Pulmonary artery endothelial cell (primary cell): ENCODE results near the gene COX5B. TPM values are rescaled to one million over a fixed set of nuclear protein-coding genes. Genes with fewer than 3 reads are reported as not detected.
"Not testable (repeated sequence)": the region's sequence is repeated elsewhere in the genome, so short reads cannot be mapped to it uniquely, and the experiment has no call there.

Source experiments
- DNase-seq: peaks from one replicate; pipeline ENCODE4 v3.0.0-alpha.2; 2011; ENCODE audit warnings: low read depth, low spot score
- total RNA-seq: library from RNA; depleted of rRNA; stranded (reverse); fragments of >200 nt; gene quantifications from 2 replicates; pipeline ENCODE4 v1.2.3, GENCODE V29; 2014

COX5B gene, protein sequence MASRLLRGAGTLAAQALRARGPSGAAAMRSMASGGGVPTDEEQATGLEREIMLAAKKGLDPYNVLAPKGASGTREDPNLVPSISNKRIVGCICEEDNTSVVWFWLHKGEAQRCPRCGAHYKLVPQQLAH
- total RNA-seq: 219 and 270 TPM in 2 replicates

GRCh38 chr2:97645695-97646629 is at the start of gene COX5B:
Gene COX5B (plus strand): TSS chr2:97646062. CDS start chr2:97646087, 25 bp downstream.
- peak; percentile 89 for DNase-seq

- not testable (repeated sequence) for DNase-seq
Observed at GRCh38 chr2:97596180-97596579, 49.7 kb upstream of the COX5B start.

GRCh38 chr2:97601537-97601936 is 44.3 kb upstream of the COX5B start:
- not testable (repeated sequence) for DNase-seq

DNA sequence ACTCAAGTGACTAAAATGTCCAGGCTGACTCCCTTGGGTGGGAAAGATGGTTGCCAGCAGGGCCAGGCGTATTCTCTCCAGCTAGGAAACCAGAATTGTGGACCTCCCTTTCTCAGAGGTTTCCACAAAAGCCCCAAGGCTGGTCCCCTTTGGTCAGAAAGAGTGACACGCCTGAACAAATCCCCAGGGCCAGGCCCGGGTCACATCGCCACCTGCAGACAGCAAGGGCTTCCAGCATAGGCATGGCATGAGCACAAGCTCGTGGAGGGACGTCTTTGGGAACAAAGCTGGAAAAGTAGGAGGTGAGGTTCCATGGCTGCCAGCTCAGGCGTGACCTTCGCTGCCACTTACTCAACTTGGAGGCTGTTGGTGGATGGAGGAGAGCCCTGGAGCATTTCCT is 40.8 kb upstream of the COX5B start:
- DNase-seq: not testable (repeated sequence)

GRCh38 chr2:97605524-97606339 is 40.1 kb upstream of the COX5B start:
- not testable (repeated sequence) for DNase-seq

- DNase-seq: not testable (repeated sequence)
Observed at GRCh38 chr2:97608745-97609144, 37.1 kb upstream of the COX5B start.

GRCh38 chr2:97611895-97612294 is 34.0 kb upstream of the COX5B start:
- DNase-seq: not testable (repeated sequence)

DNA sequence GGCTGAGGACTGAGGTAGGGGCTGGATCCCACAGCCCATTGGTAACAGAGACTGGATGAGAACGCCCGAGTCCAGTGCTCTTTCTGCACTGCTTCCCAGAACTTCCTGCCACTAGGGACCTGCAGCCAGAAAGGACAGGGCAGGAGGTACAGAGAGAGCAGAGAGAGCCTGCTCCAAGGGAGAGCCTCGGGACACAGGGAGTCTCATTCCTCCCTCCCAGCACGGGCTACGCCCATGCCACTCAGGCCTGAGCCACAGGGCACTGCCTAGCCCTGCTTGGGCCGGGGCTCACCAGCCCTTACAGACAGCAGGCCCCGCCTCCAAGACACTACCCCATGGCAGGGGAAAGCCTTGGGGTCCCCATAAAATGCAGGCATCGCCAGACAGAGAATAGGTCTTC is 30.1 kb upstream of the COX5B start:
- DNase-seq: not testable (repeated sequence)

DNA sequence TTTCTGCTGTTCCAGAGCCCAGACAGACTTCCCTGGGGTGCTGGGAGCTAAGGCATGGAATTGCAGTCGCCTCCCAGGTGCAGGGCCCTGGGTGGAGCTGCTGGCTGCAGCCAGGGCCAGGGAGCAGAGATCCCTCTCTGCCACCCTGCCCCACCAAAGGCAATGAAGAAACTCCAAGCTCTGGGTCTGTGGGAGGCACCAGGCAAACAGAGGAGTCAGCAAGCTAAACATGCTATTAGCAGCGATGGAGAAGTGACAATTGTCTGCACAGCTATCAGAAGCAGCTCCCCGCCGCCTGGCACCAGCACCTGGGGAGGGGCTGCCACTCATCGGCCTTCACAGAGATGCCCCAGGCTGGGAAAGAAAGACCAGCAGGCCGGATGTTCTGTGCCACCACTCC is 28.0 kb upstream of the COX5B start:
- no peak for DNase-seq

GRCh38 chr2:97618939-97619827 is 26.7 kb upstream of the COX5B start:
- not testable (repeated sequence) for DNase-seq

DNA sequence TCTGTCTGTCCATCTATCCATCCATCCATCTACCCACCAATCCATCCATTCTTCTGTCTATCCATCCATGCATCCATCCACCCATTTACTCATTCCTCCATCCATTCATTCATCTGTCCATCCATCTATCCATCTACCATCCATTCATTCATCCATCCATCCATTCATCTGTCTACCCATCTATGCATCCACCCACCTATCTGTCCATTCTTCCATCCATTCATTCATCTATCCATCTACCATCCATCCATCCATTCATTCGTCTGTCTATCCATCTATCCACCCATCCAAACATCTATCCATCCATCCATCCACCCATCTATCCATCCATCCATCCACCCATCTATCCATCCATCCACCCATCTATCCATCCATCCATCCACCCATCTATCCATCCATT is 25.4 kb upstream of the COX5B start:
- not testable (repeated sequence) for DNase-seq

DNA sequence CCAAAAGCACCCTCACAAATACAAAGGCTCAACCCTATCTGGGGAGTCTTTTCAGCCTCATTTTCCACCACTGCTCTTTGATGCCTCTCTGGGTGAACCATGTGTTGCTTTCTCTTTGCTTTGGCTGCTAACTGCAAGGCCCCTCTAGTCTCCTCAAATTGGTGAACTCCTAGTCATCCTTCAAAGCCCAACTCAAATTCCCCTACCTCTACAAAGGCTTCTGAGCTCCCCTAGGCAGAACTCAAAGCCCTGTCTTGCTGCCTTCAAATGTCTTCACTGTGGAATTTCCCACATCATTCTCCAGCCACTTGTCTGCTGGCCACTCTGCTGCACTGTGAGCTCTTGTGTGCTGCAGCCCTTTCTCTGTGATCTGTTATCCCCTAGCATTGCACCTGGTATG is 22.9 kb upstream of the COX5B start:
- not testable (repeated sequence) for DNase-seq

DNA sequence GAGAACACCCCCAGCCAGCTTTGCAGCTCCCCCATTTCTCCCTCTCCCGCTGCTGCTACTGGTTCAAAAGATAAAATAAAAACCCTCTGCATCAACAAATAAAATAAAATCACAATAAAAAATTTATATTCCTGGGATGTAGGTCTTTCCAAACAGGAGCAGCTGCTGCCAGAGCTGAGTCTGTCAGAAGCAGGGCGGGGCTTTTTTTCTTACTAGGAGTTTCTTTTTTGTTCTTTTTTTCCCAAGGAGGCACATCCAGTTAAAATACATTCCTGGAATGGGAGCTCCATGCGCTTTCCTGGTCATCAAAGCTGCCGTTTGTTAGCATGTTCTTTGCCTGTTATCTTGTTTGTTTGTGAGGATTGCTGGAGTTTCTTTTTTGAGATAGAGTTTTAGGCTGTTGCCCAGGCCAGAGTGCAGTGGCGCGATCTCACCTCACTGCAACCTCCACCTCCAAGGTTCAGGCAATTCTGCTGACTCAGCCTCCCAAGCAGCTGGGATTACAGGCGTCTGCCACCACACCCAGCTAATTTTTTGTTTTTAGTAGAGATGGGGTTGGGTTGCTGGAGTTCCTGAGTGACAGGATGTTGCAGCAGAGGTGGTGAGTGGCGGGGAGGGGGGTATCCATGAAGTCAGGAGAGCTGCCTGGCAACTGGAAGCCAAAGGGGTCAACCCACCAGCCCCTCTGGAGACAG is 20.4 kb upstream of the COX5B start:
- not testable (repeated sequence) for DNase-seq

DNA sequence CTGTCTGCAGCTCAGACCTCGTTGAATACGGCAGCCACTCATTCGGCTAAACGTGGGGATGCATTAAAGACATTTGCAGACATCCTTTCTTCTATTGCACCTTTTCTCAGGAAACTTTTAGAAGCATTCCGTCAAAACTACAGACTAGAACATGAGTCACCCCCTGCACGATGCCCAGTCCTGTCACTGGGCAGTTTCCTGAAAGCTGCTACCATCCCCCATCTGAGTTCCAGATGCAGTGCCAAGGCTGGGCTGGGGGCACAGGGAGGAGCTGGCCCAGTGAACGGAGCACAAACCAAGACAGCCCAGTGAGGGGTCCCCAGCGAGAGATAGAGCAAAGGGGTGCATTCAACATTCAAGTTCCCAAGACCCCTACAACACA is 19.8 kb upstream of the COX5B start:
- DNase-seq: not testable (repeated sequence)

DNA sequence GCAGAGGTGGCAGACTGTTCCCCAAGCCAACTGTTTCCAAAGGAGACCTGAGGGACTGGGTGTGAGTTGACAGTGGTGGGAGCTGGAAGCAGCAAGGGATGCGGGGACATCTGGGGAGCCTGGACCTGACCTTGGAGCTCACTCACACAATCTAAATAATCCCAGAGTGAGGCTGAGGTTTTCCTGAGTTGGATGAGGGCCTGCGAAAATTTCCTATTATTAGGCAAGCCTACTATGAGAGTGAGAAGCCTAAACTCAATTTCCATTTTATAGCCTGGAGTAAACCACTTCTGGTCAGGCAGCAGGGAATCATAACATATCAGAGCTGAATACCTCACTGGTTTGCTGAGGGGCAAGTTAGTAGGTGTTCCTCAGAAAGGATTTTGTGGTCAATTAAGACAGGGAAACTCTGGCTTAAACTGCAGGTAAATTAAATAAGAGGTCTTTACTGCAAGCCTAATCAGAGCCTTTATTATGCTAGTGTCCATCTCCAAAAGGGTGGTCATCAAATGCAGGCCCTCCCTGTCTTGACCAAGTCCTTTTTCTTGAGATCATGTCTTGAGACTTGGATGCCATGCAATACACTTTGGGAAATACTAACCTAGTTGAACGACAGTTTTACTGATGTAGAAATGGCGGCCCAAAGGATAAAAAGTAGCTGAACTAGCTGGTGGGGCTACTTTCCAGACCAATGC is 1.7 kb upstream of the COX5B start:
- DNase-seq: no peak

DNA sequence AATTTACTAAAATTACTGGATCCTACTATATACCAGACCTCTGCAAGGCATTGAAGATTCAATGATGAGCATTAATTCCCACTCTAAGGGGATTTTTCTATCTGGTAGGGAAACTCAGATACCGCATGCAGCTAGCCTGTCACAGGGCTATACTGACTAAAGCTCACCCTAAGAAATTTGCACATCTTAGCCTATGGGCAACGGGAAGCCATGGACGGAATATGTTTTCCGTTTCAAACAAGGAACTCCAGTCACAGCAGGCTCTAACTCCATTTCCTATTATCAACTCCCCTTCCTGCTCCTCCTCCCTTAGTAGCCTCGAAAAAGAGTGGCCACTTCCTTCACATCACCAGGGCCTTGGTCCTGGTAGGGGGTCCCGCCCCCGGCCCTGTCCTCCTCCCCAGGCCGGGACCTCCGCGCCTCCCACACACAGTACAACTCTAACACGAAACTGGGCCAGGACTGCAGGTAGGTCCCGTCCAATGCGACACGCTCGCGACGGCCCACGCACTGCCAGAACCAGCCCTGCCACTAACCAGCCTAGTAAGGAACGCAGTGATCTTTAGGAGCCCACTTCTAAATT is 659 bp upstream of the COX5B start:
- DNase-seq: no peak

GRCh38 chr2:97646977-97647376 is 1.1 kb downstream of the COX5B start:
- DNase-seq: no peak

DNA sequence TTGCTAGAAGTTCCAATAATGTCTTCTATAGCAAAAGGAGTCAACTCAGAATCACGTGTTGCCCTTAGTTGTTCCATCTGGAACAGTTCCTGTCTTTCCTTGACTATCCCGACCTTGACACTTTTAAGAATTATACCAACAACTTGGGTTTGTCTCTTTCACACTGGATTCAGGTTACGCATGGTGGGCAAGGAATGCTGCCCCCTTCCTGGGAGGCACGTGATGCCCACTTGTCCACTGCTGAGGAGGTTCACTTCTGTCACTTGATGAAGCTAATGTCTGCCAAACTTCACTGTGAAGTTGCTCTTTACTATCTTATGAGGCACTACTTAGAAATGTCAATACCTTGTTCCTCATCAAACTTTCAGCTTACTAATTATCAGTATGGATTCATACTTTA is 5.3 kb downstream of the COX5B start:
- no peak for DNase-seq

DNA sequence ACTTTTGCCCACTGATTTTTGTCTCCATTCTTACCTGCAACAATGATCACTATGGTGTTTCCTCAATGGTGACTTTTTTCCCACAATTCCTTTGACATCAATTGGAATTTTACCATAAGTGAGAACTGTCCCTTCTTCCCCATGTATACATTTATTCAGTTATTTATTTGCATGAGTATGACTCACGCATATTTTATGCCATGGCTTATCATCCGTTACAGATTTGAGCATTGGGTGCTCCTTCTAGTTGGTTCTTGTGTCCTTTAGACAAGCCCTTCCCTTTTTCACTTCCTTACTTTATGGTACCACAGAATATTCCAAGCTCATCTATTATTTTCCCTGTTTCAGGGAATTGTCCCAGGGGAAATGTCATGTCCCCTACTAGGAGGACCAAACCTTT is 7.6 kb downstream of the COX5B start:
- no peak for DNase-seq
